HG02642 (cell line): ENCODE data around the gene EZR.
"Not testable (repeated sequence)": the region's sequence is repeated elsewhere in the genome, so short reads cannot be mapped to it uniquely, and the experiment has no call there.

ENCODE experiments used
- ATAC-seq: cut with Tn5 transposase; IDR thresholded peaks from one replicate; pipeline ENCODE4 v1.9.1; 2021; ENCODE audit warnings: mild to moderate bottlenecking; ENCODE audit not compliant: unreplicated experiment, poor library complexity

Gene EZR

DNA sequence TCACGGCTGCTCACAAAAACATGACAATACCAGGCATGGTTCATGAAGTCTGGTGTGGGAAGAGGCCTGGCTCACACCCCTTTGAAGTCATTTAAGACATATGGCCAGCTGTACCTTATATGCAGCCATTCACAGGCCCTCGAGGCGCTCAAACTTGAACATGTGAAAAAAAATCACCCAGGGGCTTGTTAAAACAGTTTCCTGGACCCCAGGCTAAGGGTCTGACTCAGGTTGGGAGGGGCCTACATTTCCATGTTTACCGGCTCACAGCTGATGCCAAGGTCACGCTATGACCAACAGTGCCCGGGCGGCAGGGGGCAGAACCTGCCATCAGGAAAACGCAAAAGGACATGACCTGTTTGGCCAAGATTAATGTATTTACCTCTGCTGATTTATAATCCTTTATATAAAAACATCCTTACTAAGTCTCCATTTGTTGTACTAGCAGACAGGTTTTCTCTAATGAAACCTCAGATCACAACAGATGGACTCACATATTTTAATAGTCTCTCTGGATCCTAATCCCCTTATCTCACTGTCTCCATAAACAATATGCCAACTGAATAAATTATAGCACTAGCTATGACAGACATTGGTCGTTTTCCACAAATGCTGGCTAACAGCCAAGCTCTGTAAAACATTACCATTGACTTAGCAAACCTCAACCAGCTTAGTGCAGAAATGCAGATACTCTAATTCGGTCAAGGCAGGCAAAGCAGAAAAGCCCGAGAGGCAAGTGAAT is 19.9 kb downstream of the EZR start:
- ATAC-seq: no peak

DNA sequence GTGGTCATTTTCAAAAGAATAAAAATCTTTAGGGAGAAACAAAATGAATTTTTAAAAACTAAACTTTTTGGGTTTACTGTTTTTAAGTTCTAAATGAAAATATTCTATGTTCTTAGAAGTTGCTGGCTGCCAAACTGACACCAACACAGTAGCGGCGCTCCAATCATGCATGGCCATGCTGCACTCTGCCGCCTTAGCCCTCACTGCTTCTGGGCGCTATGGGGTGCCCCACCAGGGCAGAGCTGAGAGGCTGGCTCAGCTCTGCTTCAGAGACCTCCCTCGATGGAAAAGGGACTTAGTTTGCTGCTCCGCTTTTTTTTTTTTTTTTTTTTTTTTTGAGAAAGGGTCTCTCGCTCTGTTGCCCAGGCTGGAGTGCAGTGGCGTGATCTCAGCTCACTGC is 20.9 kb downstream of the EZR start:
- no peak for ATAC-seq

DNA sequence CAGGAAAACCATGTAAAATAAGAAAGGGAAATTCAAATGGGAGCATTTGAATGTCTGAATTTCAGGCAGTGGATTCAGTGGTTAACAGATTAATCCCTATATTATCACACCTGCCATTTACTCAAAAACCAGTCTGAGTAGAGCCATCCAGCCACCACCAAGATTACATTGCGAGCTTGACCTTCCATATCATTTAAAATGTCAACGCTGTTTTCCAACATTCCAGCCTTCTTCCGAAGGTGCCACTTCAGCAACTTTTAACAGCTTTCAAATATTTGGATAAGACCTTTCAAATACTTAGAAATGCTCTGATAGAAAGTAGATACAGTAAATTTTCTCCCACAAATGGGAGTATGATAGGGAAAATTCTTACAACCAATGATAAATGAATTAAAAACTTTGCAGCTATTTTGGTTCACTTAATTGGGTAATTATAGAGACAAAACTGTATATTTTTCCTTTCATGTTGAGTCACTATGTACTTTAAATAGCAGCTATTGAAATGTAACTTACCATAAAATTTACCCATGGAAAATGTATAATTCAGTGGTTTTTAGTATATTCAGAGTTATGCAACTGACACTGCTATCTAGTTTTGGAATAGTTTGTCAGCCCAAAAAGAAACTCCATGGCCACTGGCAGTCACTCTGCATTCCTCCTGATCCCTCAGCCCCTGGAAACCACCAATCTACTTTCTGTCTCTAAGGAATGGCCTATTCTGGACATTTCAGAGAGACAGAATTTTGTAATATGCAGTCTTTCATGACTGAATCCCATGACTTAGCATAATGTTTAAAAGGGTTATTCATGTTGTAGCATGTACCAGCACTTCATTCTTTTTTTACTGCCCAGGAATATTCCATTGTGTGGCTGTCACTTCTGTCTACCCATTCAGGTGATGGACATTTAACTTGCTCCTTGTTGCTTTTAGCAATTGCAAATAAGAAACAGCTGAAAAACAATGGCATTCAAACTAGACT is 21.5 kb downstream of the EZR start:
- ATAC-seq: no peak

DNA sequence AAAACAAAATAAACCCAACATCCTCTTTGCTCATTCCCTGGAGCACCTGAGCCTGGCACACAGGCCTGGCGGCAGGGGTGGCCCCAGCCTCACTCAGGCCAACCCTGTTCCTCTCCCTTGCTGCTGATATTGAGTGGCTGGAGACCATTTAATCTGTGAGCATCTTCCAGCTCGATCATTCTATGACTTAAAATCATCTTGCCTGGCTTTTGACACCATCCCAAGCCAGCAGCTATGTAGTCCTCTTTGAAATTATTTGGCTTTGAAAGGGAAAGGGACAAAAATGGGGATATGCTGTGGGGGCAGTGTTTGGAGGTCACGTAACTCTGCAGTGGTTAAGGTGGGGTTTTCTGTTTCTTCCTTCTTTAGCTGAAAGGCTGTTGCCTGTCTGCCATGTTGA is 22.8 kb downstream of the EZR start:
- ATAC-seq: no peak

DNA sequence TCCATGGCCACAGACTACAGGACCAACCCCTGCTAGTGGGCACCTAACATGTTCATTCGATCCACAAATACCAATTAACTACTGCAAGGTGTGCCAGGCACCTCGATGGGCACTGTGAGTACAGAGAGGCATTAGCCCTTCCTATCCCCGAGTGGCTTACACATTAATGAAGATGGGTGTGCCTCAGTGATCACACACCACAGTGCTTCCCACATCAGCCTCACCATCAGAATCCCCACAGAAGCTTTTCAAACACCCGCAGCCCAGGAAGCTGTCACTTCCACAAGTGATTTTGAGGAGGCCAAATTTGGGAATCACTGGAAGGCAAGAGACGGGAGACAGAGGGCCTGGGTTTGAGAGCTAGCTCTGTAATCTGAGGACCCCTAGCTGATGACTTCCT is 23.7 kb downstream of the EZR start:
- ATAC-seq: no peak

DNA sequence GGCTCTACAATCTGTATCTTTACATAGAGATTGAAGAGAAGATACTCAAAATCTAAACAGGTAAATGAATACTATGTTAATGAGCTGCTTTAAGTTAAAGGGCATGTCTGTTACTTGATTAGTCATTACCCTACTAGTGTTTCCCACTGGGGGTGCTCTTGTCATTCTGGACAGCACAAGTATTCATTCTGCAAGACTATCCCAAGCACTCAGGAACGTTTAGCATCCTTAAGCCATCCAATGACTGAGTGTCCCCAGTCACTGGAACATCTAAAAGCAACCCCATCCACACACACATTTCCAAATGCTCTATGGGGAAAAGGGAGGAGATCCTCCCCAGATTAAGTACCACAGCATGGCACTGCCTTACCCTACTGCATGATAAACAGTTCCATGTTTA is 25.7 kb downstream of the EZR start:
- no peak for ATAC-seq

DNA sequence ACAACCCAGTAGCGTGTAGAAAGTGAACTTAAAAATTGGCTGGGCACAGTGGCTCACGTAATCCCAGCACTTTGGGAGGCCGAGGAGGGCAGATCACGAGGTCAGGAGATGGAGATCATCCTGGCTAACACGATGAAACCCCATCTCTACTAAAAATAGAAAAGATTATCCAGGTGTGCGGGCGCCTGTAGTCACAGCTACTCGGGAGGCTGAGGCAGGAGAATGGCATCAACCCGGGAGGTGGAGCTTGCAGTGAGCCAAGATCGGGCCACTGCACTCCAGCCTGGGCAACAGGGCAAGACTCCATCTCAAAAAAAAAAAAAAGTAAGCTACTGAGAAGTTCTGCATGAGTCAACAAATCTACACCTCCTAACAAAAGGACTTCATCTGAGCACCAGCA is 26.7 kb downstream of the EZR start:
- not testable (repeated sequence) for ATAC-seq

DNA sequence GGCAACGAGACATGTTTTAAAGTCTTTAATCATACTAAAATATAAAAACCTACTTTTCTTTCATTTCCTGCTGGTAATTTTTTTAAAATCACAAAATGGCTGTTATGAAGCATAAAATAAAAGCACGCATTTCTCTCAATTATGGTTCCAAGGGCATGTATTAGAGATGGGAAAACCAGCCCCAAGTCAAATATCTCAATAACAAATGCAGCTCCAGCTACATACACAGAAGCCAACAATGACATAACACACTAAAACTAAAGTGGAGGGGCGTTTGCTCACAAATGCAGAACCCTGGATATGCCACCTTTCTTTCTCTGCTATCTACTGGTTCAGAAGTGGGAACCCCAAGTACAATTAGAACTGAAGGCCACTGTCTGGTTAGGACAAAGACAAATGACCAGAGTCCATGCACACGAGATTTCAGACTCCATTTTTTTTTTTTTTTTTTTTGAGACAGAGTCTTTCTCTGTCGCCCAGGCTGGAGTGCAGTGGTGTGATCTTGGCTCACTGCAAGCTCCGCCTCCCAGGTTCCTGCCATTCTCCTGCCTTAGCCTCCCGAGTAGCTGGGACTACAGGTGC is 27.8 kb downstream of the EZR start:
- ATAC-seq: no peak

DNA sequence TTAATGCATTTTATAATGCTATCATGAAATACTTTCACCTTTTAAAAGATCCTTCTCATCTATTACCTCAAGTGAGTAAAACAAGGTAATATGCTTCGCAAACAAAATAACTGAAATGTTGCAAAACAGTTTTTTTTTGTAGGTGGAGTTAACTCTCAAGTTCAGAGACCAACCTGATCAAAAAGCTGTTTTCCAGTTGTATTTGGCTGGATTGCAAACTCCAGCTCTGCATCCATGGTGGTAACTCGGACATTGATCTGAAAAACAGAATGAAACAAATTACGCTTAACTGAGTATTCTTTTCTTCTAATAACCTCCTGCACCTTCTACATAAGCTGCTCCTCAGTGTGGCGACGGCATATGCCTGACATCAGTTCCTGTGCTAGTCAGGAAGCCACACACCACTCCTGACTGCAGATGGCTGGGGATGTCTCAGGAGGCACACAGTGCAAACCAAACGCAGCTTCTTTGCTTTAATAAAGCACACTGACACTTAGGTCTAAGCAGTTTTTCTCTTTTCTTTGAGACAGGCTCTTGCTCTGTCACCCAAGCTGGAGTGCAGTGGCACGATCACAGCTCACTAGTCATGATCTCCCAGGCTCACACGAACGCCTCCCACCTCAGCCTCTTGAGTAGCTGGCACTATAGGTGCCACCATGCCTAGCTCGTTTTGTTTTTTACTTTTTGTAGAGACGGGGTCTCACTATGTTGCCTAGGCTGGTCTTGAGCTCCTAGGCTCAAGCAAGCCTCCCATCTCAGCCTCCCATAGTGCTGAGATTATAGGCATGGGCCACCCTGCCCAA is 29.9 kb downstream of the EZR start:
- ATAC-seq: peak; percentile 48

DNA sequence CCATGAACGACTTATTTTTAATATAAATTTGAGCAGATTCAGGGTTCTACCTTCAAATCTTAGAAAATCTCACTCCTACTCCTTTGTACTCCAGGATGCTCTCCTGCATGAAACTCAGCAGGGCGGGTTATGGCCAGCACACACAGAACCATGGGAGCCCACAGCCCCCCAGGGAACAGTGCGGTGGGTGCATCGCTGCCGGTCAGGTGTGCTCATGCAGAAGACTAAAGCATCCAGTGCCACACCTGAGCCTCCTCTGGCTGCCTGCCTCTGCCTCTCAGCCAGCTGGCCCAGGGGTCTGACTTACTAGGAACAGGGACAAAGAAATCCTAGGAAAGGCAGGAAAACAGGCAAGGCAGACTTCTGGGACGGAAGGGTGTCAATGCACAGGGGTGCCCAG is 31.8 kb downstream of the EZR start:
- ATAC-seq: no peak

DNA sequence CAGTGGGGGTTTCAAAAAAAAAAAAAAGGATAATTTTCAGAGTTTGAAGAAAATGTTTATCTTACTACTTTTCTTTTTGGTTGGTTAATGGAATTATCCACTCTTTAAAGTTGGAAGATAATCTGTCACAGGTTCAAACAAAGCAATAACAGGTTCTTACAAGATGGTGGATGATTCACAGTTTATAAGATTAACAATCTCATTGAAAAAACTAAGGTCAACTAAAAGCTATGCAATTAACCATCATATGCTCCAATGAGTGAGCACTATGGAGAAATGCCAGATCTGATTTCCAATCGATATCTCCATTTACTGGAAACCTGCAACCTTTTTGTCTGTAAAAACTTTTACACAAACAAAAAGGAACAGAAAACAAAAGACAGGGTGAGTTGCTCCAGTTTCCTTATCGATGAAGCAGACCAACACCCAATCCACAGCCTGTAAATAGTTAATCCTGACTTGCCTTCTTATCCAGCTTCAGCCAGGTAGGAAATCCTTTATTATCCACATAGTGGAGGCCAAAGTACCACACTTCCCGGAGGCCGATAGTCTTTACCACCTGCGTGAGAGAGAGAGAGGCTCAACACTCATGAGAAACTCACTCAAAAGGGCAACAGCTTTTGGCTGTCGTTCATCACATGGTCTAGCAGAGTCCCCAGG is 32.4 kb downstream of the EZR start:
- ATAC-seq: no peak

DNA sequence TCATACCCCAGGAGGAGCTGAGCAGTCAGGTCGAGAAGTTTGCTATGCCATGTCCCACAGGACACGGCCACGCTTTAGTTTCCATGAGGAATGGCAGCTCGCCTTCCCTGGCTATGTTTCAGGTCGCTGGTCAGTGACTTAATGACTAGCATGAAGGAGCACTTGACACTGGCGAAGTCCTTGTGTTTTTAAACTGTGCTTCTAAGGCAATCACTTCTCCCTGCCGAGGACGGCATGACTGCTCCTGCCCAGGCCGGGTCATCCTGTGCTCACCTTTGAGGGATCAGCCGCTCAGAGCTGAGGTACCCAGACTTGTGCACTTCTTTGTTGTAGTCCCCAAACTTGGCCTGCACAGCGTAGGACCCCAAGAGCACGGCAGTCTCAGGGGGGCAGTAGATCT is 34.1 kb downstream of the EZR start:
- no peak for ATAC-seq

DNA sequence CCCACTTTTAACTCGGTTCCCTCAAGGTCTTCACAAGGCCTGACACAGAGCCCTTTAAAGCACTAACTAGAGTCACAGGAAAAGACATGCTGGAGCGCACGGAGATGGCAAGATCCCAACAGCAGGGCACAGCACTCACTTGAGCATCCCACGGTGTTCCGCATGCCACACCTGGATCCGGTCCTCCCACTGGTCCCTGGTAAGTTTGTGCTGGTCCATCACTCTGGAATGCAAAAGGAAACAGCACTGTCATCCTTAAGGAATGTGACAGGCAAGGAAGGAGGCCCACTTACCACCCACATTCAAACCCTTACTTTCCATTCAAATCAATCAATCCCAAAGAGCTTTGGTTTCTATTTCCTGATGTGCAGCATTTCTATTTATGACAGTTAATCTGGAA is 34.7 kb downstream of the EZR start:
- no peak for ATAC-seq

DNA sequence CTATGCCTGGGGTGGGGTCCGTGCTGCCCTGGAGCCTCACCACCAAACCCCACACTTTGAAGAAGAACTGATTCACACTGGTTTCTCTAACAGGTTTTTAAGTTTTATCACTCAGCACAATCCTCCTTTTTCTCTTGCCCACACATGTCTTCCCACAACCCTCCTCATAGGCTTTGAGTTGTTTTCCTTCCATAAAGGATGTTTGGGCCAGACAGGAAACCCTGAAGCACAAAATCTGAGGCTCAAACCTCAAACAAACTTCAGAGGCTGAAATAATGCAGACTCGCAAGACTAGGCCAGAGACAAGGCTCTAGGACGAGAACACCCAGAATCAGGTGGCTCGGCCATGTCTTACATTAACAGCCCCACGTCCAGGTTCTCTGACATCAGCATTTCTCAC is 35.3 kb downstream of the EZR start:
- ATAC-seq: no peak

DNA sequence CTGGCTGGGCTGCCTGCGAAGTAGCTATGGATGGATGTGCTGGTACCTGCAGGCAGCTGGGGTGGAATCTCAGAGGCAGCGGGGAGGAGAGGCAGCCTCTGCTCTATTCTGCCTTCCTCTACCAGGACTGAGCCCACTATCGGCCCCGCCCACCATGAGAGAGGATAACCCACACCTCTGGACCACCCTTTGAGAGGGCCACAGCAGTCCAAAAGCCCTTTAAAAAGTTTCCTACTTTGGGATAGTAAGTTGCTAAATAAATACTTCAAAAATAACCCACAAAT is 36.1 kb downstream of the EZR start:
- ATAC-seq: no peak

DNA sequence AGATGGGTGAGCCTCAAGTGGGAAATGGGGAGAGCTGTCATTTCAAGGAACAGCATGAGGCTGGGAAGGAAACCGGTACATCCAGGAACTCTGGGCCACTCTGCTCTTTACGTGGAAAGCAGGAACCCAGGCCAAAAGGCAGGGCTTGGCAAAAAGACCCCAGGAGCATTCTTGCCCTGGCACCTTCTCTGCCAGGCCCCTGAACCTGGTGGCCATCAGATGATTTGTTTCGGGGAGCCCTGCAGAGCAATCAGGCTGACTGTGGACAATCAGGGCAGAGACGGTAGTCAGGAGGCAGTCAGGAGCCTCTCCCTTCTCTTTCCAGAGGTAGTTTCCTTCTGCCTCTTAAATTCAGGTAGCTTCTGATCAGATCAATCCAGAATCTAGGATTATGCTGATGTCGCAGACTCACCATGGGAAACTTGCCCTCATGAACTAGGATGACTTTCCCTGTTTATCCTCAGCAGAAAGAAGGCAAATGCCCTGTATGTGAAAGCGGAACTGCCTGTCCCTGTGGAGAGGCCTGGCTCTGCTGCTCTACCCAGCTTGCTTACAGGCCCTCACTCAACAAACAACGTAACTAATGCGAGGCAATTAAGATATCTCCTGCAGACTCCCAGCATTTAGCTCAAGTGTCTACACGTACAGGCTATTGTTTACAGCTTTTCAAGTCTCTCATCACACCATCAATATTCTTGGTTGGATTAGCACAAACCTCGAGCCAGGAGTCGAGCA is 36.6 kb downstream of the EZR start:
- ATAC-seq: no peak

DNA sequence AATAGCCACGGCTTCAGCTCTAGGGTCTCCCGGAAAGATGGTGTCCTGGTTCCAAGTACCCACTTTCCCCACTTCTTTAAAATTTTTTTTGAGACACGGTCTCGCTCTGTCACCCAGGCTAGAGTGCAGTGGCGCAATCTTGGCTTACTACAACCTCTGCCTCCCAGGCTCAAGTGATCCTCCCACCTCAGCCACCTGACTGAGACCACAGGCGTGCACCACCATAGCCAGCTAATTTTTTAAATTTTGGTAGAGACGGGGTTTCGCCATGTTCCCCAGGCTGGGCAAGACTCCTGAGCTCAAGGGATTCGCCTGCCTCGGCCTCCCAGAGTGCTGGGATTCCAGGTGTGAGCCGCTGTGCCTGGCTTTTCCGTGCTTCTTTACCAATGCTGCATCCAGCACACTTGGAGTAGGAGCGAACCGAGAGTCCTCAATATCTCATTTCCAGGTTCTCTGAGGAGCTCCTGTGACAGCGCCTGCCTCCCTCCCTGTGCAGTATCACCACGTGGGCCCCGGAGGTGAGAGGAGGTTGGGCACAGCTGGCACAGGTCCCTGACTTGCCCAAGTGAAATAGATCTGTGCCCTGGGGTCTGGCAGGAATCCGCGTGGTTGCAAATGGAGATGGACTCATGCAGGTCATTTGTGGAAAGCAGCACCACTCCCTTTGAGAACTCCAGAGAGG is 37.3 kb downstream of the EZR start:
- ATAC-seq: no peak

DNA sequence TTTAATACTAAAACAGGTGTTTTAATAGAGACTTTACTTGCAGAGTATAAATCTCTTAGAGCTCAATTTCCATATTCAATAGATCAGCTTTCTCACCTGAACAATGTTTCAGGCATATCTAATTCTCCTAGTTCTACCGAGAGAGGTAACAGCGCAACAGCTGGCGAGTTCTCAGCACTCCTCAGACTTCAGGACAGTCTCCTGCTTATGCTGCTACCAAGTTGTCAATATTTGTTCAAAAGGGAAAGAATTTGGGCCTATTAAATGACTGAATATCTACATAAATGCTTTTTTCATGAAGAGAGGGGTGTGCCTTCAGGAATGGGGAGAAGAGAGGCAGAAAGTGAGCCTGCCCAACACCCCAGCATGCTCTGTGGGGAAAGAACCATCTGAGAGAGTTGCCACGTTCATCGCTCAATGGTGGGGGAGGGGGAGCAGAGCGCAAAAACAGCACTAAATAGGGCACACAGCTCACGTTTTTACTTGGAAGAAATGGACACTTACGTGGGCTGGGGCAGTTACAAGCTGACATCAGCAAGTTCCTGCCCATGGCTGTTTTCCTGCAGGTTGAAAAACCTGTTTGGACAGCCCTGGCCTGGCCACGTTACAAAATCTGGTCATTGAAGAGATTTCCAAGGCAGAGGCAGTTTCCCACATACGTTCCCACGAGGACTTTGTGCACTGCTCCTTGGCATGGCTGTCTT is 38.0 kb downstream of the EZR start:
- no peak for ATAC-seq
